Osteoblast (primary cell): ENCODE data around the gene PRPF18. TPM values are rescaled to one million over a fixed set of nuclear protein-coding genes. Genes with fewer than 3 reads are reported as not detected.

Experiments used
- DNase-seq: peaks from one replicate; pipeline ENCODE4 v3.0.0; 2011; ENCODE audit warnings: low spot score, mixed read lengths; ENCODE audit not compliant: insufficient read length; ENCODE audit errors: missing footprints
- H2AFZ ChIP-seq: 2 replicates; pipeline ENCODE4 v1.6.0; 2011; ENCODE audit warnings: mild to moderate bottlenecking, low read length
- H3K27ac ChIP-seq: 2 replicates; pipeline ENCODE4 v1.5.1; 2011; ENCODE audit warnings: mild to moderate bottlenecking, low read depth, low read length, moderate library complexity
- H3K27me3 ChIP-seq: 2 replicates; pipeline ENCODE4 v1.6.0; 2012; ENCODE audit warnings: mild to moderate bottlenecking, control low read depth, inconsistent platforms, low read length, moderate library complexity; ENCODE audit not compliant: insufficient read depth
- H3K36me3 ChIP-seq: 2 replicates; pipeline ENCODE4 v1.5.1; 2011; ENCODE audit warnings: mild to moderate bottlenecking, low read length, control low read depth, moderate library complexity; ENCODE audit not compliant: insufficient read depth
- H3K4me1 ChIP-seq: 2 replicates; pipeline ENCODE4 v1.5.1; 2011; ENCODE audit warnings: mild to moderate bottlenecking, low read length, control low read depth, moderate library complexity; ENCODE audit not compliant: insufficient read depth
- H3K4me2 ChIP-seq: 2 replicates; pipeline ENCODE4 v1.6.0; 2011; ENCODE audit warnings: mild to moderate bottlenecking, low read length; ENCODE audit not compliant: insufficient read depth
- H3K4me3 ChIP-seq: fragments of 200-600 bp; sonication (generic); 3 replicates; pipeline ENCODE4 v1.5.1; 2012; ENCODE audit warnings: mild to moderate bottlenecking, low read length, inconsistent platforms; ENCODE audit not compliant: insufficient read depth
- H3K79me2 ChIP-seq: 2 replicates; pipeline ENCODE4 v1.6.0; 2012; ENCODE audit warnings: mild to moderate bottlenecking, low read length, control low read depth, inconsistent platforms; ENCODE audit not compliant: insufficient read depth
- H3K9me3 ChIP-seq: 2 replicates; pipeline ENCODE4 v1.5.1; 2011; ENCODE audit warnings: low read depth, low read length, control low read depth
- H4K20me1 ChIP-seq: 2 replicates; pipeline ENCODE4 v1.6.0; 2012; ENCODE audit warnings: mild to moderate bottlenecking, low read length, control low read depth; ENCODE audit not compliant: insufficient read depth
- total RNA-seq: library from RNA; depleted of rRNA; stranded (reverse); fragments of >200 nt; gene quantifications from 2 replicates; pipeline ENCODE4 v1.2.3, GENCODE V29; 2012
- TF ChIP-seq, protein P1 (sequence below): IDR thresholded peaks from 2 replicates; pipeline ENCODE4 v1.5.1; 2011; ENCODE audit warnings: mild to moderate bottlenecking, low read depth, low read length, moderate library complexity; ENCODE audit errors: extremely low read depth

The PRPF18 gene
- total RNA-seq, 1 donor: 39.8 TPM

DNA sequence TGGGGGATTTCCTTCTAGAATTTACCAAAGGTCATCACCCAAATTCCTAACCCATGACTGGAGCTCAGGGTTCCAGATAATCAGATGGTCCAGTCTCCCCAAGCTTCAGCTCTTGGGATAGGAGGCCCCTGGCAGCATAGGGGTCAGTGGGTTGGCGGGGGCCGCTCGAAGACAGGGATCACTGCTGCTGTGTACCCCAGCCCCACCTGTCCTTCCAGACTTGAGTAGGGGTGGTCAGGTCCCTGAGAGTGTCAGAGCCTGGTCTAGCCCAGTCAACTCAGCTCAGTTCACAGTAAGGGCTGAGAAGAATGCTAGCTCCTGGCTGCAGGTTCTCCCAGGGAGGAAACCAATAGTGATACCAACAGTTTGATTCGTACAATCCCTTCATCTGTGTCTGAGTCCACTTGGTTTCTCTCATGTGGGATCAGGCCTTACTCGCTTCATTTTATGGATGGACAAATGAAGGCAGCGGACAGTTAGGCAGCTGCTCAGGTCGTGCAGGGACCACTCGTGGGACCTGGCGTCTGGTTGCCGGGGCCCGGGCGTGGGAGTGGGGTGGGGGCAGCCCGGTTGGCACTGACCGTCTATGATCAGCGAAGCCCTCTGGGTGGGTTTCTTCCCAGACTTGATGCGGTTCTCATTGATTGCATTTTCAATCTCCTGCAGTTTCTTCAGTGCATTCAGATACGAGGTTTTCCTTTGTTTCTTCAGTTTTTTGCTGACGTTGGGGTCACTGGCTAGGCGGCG lies 78.9 kb downstream of the PRPF18 start:
- no peaks in the 10 kb centered on the region for H3K27me3 ChIP-seq
- no peak overlapping the region for H3K4me3 ChIP-seq
- no peak overlapping the region for H3K4me2 ChIP-seq
- H3K9me3 ChIP-seq: no peaks in the 10 kb centered on the region
- peaks cover 82% of the 10 kb centered on the region for H3K36me3 ChIP-seq
- H2AFZ ChIP-seq: no peak overlapping the region
- no peaks in the 10 kb centered on the region for H4K20me1 ChIP-seq
- no peak overlapping the region for H3K27ac ChIP-seq
- DNase-seq: no peak
- peaks cover 2% of the 10 kb centered on the region for H3K4me1 ChIP-seq
- H3K79me2 ChIP-seq: peaks cover 14% of the 10 kb centered on the region
- TF ChIP-seq, protein P1, sequence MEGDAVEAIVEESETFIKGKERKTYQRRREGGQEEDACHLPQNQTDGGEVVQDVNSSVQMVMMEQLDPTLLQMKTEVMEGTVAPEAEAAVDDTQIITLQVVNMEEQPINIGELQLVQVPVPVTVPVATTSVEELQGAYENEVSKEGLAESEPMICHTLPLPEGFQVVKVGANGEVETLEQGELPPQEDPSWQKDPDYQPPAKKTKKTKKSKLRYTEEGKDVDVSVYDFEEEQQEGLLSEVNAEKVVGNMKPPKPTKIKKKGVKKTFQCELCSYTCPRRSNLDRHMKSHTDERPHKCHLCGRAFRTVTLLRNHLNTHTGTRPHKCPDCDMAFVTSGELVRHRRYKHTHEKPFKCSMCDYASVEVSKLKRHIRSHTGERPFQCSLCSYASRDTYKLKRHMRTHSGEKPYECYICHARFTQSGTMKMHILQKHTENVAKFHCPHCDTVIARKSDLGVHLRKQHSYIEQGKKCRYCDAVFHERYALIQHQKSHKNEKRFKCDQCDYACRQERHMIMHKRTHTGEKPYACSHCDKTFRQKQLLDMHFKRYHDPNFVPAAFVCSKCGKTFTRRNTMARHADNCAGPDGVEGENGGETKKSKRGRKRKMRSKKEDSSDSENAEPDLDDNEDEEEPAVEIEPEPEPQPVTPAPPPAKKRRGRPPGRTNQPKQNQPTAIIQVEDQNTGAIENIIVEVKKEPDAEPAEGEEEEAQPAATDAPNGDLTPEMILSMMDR: no peak

DNA sequence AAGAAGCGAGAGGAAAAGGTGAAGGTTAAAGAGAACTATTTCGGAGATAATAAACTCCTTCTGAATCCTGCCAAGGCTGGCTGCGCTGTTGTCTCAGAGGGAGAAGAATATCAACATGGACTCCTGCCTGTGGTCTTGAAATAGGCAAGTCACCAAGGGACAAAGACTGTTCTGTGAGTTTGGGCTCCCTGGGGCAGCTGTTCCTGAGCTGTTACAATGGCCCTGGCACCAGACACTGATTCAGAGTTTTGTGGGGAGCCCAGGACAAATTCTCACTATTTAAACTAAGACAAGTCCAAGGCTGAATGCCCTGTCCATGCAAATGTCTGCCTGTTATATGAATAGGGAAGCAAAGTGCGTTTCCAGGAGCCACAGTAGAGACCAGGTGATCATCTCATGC lies 81.4 kb downstream of the PRPF18 start:
- Histone ChIP-seq H2AFZ (no peak overlapping the region), H3K4me2 (no peak overlapping the region), H3K27me3 (no peaks in the 10 kb centered on the region), H3K9me3 (no peaks in the 10 kb centered on the region), H3K4me3 (no peak overlapping the region), H4K20me1 (no peaks in the 10 kb centered on the region), H3K36me3 (peaks cover 87% of the 10 kb centered on the region), H3K79me2 (peaks cover 19% of the 10 kb centered on the region), H3K4me1 (no peaks in the 10 kb centered on the region), H3K27ac (no peak overlapping the region)
- no peak for DNase-seq
- TF ChIP-seq, protein P1: no peak

DNA sequence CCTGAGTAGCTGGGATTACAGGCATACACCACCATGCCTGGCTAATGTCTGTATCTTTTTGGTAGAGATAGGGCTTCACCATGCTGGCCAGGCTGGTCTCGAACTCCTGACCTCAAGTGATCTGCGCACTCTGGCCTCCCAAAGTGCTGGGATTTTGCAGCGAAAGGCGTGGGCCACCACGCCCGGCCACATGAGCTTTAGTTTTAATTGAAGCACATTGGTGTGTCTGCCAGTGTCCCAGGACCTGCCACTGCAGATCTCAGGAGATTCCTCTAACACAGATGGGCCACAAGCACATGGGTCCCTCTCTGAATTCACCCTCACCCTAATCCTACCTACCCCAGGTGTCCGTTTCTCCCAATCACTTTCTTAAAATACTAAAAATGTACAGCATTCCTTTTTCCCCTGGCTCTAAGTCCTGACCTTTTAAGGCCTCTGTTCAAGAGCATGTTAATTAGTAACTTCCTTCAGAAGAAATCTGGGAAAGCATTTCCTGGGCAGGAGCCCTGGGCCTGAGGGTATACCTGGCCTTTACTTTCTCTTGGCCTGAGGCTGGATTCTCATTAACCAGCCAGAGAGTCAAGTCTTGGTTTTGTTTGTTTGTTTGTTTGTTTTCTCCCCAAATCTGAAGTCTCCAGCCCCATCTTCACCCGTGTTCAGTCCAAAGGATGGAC lies 82.6 kb downstream of the PRPF18 start:
- H3K4me1 ChIP-seq: no peaks in the 10 kb centered on the region
- peaks cover 86% of the 10 kb centered on the region for H3K36me3 ChIP-seq
- H3K4me3 ChIP-seq: no peak overlapping the region
- H3K4me2 ChIP-seq: no peak overlapping the region
- TF ChIP-seq, protein P1: no peak
- no peaks in the 10 kb centered on the region for H4K20me1 ChIP-seq
- no peak overlapping the region for H2AFZ ChIP-seq
- H3K27me3 ChIP-seq: no peaks in the 10 kb centered on the region
- peaks cover 24% of the 10 kb centered on the region for H3K79me2 ChIP-seq
- no peak for DNase-seq
- H3K27ac ChIP-seq: no peak overlapping the region
- no peaks in the 10 kb centered on the region for H3K9me3 ChIP-seq

DNA sequence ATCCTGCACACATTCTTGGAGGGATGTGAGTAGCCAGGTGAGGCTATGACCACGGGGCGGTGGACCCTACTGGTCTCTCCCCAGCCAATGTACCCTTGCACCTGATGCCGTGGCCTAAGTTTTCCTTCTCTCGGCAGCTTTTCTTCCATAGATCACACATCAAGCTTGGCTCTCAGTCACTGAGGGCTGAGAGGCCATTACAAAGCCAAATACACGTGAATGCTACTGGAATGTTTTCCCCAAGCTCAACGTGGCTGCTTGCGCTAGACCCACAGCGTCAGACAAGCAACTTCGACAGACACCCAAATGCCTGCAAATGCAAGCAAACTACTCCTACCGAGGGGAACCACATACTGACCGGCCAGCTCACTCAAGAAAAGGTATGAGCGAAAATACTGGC lies 83.1 kb downstream of the PRPF18 start:
- Histone ChIP-seq H3K4me3 (no peak overlapping the region), H3K9me3 (no peaks in the 10 kb centered on the region), H3K36me3 (peaks cover 87% of the 10 kb centered on the region), H4K20me1 (no peaks in the 10 kb centered on the region), H3K4me2 (no peak overlapping the region), H3K27ac (no peak overlapping the region), H3K27me3 (no peaks in the 10 kb centered on the region), H3K79me2 (peaks cover 26% of the 10 kb centered on the region), H3K4me1 (no peaks in the 10 kb centered on the region), H2AFZ (no peak overlapping the region)
- TF ChIP-seq, protein P1: no peak
- no peak for DNase-seq
